Smooth muscle cell (in vitro differentiated cells): Measurements from ENCODE around the gene SLC5A2. TPM values are rescaled to one million over a fixed set of nuclear protein-coding genes. Genes with fewer than 3 reads are reported as not detected.
"Not testable (repeated sequence)": the region's sequence is repeated elsewhere in the genome, so short reads cannot be mapped to it uniquely, and the experiment has no call there.

Experiments
- DNase-seq: peaks from one replicate; lab custom pipeline; 2025; ENCODE audit not compliant: unreplicated experiment; lab: John Stamatoyannopoulos, UW
- H2AFZ ChIP-seq: fragments of 200-600 bp; sonication (generic); 2 replicates; pipeline ENCODE4 v1.6.0; 2016; ENCODE audit warnings: antibody characterized with exemption, low read depth, mild to moderate bottlenecking
- H3F3A ChIP-seq: fragments of 200-600 bp; sonication (generic); 2 replicates; pipeline ENCODE4 v1.6.0; 2017; ENCODE audit warnings: antibody characterized with exemption, low read depth
- H3K27ac ChIP-seq: fragments of 200-600 bp; sonication (generic); 2 replicates; pipeline ENCODE4 v1.5.1; 2016; ENCODE audit warnings: low read depth, mild to moderate bottlenecking
- H3K27me3 ChIP-seq: fragments of 200-600 bp; sonication (generic); 2 replicates; pipeline ENCODE4 v1.6.1; 2016; ENCODE audit warnings: low read depth, mild to moderate bottlenecking
- H3K36me3 ChIP-seq: fragments of 200-600 bp; sonication (generic); 2 replicates; pipeline ENCODE4 v1.5.1; 2016; ENCODE audit warnings: low read depth
- H3K4me1 ChIP-seq: fragments of 200-600 bp; sonication (generic); 2 replicates; pipeline ENCODE4 v1.5.1; 2016; ENCODE audit warnings: low read depth
- H3K4me2 ChIP-seq: fragments of 200-600 bp; sonication (generic); 2 replicates; pipeline ENCODE4 v1.6.0; 2016; ENCODE audit warnings: mild to moderate bottlenecking
- H3K4me3 ChIP-seq: fragments of 200-600 bp; sonication (generic); 2 replicates; pipeline ENCODE4 v1.5.1; 2016; ENCODE audit warnings: mild to moderate bottlenecking
- H3K79me2 ChIP-seq: fragments of 200-600 bp; sonication (generic); 2 replicates; pipeline ENCODE4 v1.6.0; 2016; ENCODE audit warnings: low read depth, mild to moderate bottlenecking
- H3K9ac ChIP-seq: fragments of 200-600 bp; sonication (generic); 2 replicates; pipeline ENCODE4 v1.6.0; 2016; ENCODE audit warnings: low read depth
- H3K9me3 ChIP-seq: fragments of 200-600 bp; sonication (generic); replicated peaks from 2 replicates; pipeline ENCODE4 v1.5.1; 2016; ENCODE audit warnings: low read depth
- H4K20me1 ChIP-seq: fragments of 200-600 bp; sonication (generic); 2 replicates; pipeline ENCODE4 v1.6.0; 2016; ENCODE audit warnings: low read depth
- CTCF ChIP-seq: fragments of 200-600 bp; sonication (generic); IDR thresholded peaks from 2 replicates; pipeline ENCODE4 v1.5.1; 2017; ENCODE audit warnings: borderline replicate concordance, mild to moderate bottlenecking, antibody characterized with exemption; ENCODE audit not compliant: insufficient read depth, poor library complexity, severe bottlenecking
- WGBS: methylation state at CpG from one replicate; pipeline ENCODE4 v1.1.7; 2016; ENCODE audit warnings: low lambda C conversion rate; 5-methylcytosine and 5-hydroxymethylcytosine counted together
- polyA plus RNA-seq: library from polyadenylated mRNA; unstranded; fragments of >200 nt; fragmentation: Nextera tagmentation; extraction: Ambion mirVana; gene quantifications from 2 replicates; pipeline ENCODE4 v1.2.1, GENCODE V29; 2016
- total RNA-seq: library from RNA; depleted of rRNA; stranded (reverse); fragments of >200 nt; gene quantifications from 2 replicates; pipeline ENCODE4 v1.2.3, GENCODE V29; 2014

Gene SLC5A2
- total and polyA plus RNA-seq, 2 experiments from 2014 or later = 5.1 TPM; not detected in 1

- no peaks in the 10 kb centered on the region for H3K79me2 ChIP-seq
- H3K27ac ChIP-seq = no peak overlapping the region
- H4K20me1 ChIP-seq = no peaks in the 10 kb centered on the region
- H3F3A ChIP-seq = no peaks in the 10 kb centered on the region
- H3K9ac ChIP-seq = no peak overlapping the region
- H2AFZ ChIP-seq = no peak overlapping the region
- DNase-seq = no peak
- 38% methylated on average over 2 of the region's 2 CpGs for WGBS
- H3K27me3 ChIP-seq = no peaks in the 10 kb centered on the region
- no peaks in the 10 kb centered on the region for H3K36me3 ChIP-seq
- H3K4me3 ChIP-seq = no peak overlapping the region
- no peak for TF ChIP-seq CTCF
- no peak overlapping the region for H3K4me2 ChIP-seq
- H3K4me1 ChIP-seq = no peaks in the 10 kb centered on the region
- H3K9me3 ChIP-seq = no peaks in the 10 kb centered on the region
Observed at GRCh38 chr16:31438414-31438813, 44.5 kb upstream of the SLC5A2 start.

GRCh38 chr16:31439023-31439422 lies 43.9 kb upstream of the SLC5A2 start:
- H3K27me3 ChIP-seq, H3K9me3 ChIP-seq, H3K4me1 ChIP-seq, H3K4me2 ChIP-seq, H3K36me3 ChIP-seq, H3K79me2 ChIP-seq, H3K27ac ChIP-seq, H4K20me1 ChIP-seq, H3F3A ChIP-seq, H3K4me3 ChIP-seq, H2AFZ ChIP-seq, H3K9ac ChIP-seq, DNase-seq: not testable (repeated sequence)
- 70% methylated on average over 3 of the region's 4 CpGs for WGBS

- Histone ChIP-seq H3K27ac (no peak overlapping the region), H3K79me2 (no peaks in the 10 kb centered on the region), H3K36me3 (no peaks in the 10 kb centered on the region), H2AFZ (no peak overlapping the region), H3K9ac (no peak overlapping the region), H3F3A (no peaks in the 10 kb centered on the region), H3K4me2 (no peak overlapping the region), H3K4me3 (no peak overlapping the region), H3K27me3 (no peaks in the 10 kb centered on the region), H4K20me1 (no peaks in the 10 kb centered on the region), H3K4me1 (no peaks in the 10 kb centered on the region), H3K9me3 (no peaks in the 10 kb centered on the region)
- WGBS = 94% methylated on average over 3 of the region's 3 CpGs
- DNase-seq = no peak
- TF ChIP-seq CTCF = no peak
Observed at GRCh38 chr16:31439519-31439918, 43.4 kb upstream of the SLC5A2 start.

GRCh38 chr16:31440516-31441184 lies 42.3 kb upstream of the SLC5A2 start:
- Histone ChIP-seq H3K79me2 (no peaks in the 10 kb centered on the region), H3K4me3 (no peak overlapping the region), H3F3A (no peaks in the 10 kb centered on the region), H3K36me3 (no peaks in the 10 kb centered on the region), H4K20me1 (no peaks in the 10 kb centered on the region), H2AFZ (no peak overlapping the region), H3K4me2 (no peak overlapping the region), H3K9me3 (no peaks in the 10 kb centered on the region), H3K9ac (no peak overlapping the region), H3K4me1 (no peaks in the 10 kb centered on the region), H3K27me3 (no peaks in the 10 kb centered on the region), H3K27ac (no peak overlapping the region)
- 88% methylated on average over 4 of the region's 4 CpGs for WGBS
- no peak for DNase-seq
- no peak for TF ChIP-seq CTCF
